ENCODE measurements around the gene CCDC169. TPM values are rescaled to one million over a fixed set of nuclear protein-coding genes. Genes with fewer than 3 reads are reported as not detected.

Gene CCDC169
- total RNA-seq: 0.43 and 0.60 TPM in 2 replicates
- long read RNA-seq, partial matches to known transcripts: 1 of 1 reads
- long read RNA-seq, other reads (novel, unspliced or antisense): 0 of 1 reads

DNA sequence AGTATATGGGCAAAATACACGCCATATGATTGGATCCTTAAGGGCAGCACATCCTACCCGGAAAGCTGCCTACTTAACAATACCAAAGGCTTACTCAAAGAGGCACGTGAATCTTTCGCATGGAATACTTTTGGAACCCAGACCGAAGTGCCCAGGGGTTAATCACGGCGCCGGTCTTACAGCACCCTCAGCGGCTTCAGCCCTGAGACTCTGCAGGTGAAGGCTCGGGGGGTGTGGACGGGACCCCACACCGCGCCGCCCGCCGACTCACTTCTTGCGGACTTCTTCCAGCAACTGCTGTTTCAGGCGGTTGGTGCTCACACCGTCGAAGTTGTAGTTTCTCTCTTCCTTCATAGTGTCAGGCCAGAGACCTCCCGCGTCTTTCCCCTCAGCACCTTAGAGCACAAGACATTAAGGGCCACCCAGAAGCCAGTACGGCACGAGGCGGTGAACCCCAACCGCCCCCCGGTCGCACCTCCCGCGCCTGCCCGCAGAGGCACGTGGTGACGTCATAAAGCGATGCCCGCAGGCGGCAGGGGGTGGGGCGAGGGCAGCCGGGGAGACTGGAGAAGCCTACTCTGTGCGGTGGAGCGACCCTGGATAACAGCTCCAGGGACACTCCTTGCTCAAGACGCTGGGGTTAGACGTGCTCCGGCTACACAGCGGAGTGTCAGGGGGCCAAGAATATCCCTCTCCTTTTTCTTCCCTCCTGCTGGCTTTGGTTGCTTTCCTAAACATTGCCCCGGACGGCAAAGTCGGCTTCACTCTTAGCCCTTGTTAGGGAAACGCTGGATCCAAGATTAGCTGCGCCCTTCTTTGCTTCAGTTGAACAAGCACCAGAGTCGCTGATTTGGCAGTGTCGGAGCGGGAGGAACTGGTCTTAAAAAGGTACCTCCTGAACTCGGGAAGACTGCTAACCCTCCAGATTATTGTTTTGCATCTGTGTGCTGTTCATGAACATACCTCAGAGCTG lies at the start of gene CCDC169:
CCDC169 (minus strand) TSS at position 449 of the 973 bp plus-strand sequence; CDS start at position 354, 95 bp downstream.
- TF ChIP-seq, protein P1, sequence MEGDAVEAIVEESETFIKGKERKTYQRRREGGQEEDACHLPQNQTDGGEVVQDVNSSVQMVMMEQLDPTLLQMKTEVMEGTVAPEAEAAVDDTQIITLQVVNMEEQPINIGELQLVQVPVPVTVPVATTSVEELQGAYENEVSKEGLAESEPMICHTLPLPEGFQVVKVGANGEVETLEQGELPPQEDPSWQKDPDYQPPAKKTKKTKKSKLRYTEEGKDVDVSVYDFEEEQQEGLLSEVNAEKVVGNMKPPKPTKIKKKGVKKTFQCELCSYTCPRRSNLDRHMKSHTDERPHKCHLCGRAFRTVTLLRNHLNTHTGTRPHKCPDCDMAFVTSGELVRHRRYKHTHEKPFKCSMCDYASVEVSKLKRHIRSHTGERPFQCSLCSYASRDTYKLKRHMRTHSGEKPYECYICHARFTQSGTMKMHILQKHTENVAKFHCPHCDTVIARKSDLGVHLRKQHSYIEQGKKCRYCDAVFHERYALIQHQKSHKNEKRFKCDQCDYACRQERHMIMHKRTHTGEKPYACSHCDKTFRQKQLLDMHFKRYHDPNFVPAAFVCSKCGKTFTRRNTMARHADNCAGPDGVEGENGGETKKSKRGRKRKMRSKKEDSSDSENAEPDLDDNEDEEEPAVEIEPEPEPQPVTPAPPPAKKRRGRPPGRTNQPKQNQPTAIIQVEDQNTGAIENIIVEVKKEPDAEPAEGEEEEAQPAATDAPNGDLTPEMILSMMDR (IDR thresholded peaks at IDR 0.05): no peak
- Mint-ChIP-seq H3K4me3 (ENCODE audit: unreplicated experiment) (peak within 1 kb of the TSS; percentile 81), H3K9me3 (ENCODE audit: unreplicated experiment) (no peaks in the 10 kb centered on the region), H3K27me3 (ENCODE audit: unreplicated experiment) (no peaks in the 10 kb centered on the region), H3K4me1 (ENCODE audit: unreplicated experiment) (peaks cover 20% of the 10 kb centered on the region), H3K36me3 (ENCODE audit: unreplicated experiment) (peaks cover 15% of the 10 kb centered on the region), H3K27ac (ENCODE audit: unreplicated experiment) (peak within 1 kb of the TSS; percentile 69)
- peak; percentile 88 for DNase-seq (ENCODE audit: extremely low spot score, unreplicated experiment)

DNA sequence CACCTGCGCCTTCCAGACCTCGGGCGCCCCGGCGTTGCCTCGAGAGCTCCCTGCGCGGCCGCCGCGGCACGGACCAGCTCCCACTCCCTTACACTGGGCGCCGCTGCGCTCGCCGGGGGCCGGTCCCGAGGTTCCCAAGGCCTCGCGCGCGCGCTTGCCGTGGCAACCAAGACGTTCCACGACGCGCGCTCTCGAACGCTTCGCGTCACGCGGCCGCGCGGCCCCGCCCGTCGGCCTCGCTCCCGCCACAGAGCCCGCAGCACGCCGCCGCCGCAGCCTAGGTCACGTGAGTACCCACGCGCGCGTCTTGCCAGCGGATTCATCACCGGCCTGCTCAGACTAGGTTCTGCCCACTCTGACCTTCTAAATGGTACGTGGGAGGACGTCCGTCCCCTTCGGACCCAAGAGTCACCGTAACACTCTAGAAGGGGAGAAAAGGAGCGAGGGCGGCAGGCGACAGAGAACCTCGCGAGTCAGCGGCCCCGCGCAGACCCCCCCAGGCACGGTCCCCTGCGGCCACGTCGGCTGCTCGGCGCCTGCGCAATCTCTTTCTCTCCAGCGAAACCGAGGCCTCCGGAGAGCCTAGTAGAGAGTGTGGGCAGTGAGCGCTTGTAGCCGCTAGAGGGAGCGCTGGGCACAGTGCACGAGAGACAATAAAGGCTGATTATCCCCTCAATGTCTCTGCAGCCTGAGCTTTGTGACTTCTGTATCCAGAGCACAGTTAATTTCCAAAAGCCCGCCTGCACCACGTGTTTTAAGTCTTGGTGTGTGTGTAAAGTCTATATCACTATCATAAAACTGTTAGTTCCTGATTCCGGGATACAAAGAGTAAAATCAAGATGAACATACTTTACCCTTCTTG lies 48.8 kb upstream of the CCDC169 start, which contains the start of gene SPART:
SPART (minus strand) TSS at position 173 of the 862 bp plus-strand sequence. CDS start 10,564 bp downstream, outside the sequence.
- no peaks in the 10 kb centered on the region for H3K36me3 Mint-ChIP-seq (ENCODE audit: unreplicated experiment)
- peaks cover 36% of the 10 kb centered on the region for H3K4me1 Mint-ChIP-seq (ENCODE audit: unreplicated experiment)
- H3K27me3 Mint-ChIP-seq (ENCODE audit: unreplicated experiment): no peaks in the 10 kb centered on the region
- H3K27ac Mint-ChIP-seq (ENCODE audit: unreplicated experiment): peak within 1 kb of the TSS; percentile 99
- DNase-seq (ENCODE audit: extremely low spot score, unreplicated experiment): peak; percentile 97
- H3K4me3 Mint-ChIP-seq (ENCODE audit: unreplicated experiment): peak within 1 kb of the TSS; percentile 89
- TF ChIP-seq, protein P1 (IDR thresholded peaks at IDR 0.05): peak; percentile 99
- no peaks in the 10 kb centered on the region for H3K9me3 Mint-ChIP-seq (ENCODE audit: unreplicated experiment)

DNA sequence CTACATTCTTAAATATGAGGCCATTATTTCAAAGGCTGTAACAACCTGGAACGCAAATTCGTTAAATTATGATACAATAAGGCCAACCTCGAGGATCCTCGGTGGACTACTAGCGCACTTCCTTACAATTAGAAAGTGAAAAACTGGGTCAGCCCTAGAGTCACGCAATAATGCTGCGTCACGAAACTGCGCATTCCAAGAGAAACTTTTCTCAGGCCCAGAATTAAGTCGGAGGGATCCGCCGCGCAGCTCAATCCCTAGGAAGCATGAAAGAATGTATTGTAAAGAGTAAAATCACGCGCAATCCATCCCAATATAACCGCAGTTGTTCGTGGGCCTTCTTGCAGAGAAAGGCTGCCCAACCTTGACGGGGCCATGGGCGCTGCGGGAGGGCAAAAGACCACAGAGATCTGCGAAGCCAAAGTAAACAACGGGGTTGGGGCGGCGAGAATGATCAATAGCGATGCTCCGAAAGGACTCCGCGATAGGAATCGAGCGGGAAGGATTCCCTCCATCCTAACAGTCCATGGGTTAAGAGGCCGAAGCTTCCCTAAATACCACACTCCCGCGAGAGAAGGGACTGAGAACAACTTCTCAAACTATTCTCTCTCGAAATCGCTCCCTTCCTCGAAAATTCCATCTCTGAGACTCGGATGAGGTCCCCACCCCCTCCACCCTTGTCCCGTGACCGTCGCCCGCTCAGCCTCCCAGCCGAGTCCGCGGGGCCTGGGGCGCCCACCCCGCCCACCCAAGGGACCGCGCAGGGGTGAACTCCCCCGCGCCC lies 48.0 kb upstream of the CCDC169 start:
- peaks cover 38% of the 10 kb centered on the region for H3K4me1 Mint-ChIP-seq (ENCODE audit: unreplicated experiment)
- DNase-seq (ENCODE audit: extremely low spot score, unreplicated experiment): peak; percentile 87
- no peaks in the 10 kb centered on the region for H3K9me3 Mint-ChIP-seq (ENCODE audit: unreplicated experiment)
- no peaks in the 10 kb centered on the region for H3K36me3 Mint-ChIP-seq (ENCODE audit: unreplicated experiment)
- TF ChIP-seq, protein P1 (IDR thresholded peaks at IDR 0.05): no peak
- no peaks in the 10 kb centered on the region for H3K27me3 Mint-ChIP-seq (ENCODE audit: unreplicated experiment)
- H3K4me3 Mint-ChIP-seq (ENCODE audit: unreplicated experiment): peak overlapping the region; percentile 89
- H3K27ac Mint-ChIP-seq (ENCODE audit: unreplicated experiment): peak overlapping the region; percentile 99

DNA sequence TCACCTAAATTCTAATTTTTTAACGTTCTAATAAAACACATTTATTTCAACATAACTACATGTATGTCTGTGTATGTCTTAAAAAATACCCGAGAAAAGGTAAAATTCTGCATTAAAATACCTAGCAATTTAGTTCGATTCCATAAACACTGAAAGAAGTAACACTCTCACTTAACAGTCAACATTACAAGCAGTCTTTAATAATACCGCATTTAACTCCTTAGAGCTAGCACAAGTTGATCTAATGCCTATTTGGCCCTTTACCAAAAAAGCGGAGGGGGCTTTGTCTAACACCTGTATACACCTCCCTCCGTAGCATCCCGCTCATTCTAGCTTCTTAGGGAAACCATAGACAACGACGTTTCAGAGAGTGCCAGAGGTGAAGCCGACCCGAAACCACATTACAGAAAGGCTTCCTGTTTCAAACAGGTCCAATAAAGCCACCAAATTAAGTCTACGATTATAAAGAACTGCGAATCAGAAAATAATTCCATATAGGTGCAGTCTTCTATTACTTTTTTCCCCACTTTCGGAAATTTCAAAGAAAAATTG lies 47.3 kb upstream of the CCDC169 start:
- no peak for DNase-seq (ENCODE audit: extremely low spot score, unreplicated experiment)
- Mint-ChIP-seq H3K27me3 (ENCODE audit: unreplicated experiment) (no peaks in the 10 kb centered on the region), H3K27ac (ENCODE audit: unreplicated experiment) (peak overlapping the region; percentile 99), H3K9me3 (ENCODE audit: unreplicated experiment) (no peaks in the 10 kb centered on the region), H3K4me1 (ENCODE audit: unreplicated experiment) (peaks cover 38% of the 10 kb centered on the region), H3K4me3 (ENCODE audit: unreplicated experiment) (peak overlapping the region; percentile 89), H3K36me3 (ENCODE audit: unreplicated experiment) (no peaks in the 10 kb centered on the region)
- TF ChIP-seq, protein P1 (IDR thresholded peaks at IDR 0.05): no peak
